ENCODE measurements around the gene RPL27A.

RPL27A gene

DNA sequence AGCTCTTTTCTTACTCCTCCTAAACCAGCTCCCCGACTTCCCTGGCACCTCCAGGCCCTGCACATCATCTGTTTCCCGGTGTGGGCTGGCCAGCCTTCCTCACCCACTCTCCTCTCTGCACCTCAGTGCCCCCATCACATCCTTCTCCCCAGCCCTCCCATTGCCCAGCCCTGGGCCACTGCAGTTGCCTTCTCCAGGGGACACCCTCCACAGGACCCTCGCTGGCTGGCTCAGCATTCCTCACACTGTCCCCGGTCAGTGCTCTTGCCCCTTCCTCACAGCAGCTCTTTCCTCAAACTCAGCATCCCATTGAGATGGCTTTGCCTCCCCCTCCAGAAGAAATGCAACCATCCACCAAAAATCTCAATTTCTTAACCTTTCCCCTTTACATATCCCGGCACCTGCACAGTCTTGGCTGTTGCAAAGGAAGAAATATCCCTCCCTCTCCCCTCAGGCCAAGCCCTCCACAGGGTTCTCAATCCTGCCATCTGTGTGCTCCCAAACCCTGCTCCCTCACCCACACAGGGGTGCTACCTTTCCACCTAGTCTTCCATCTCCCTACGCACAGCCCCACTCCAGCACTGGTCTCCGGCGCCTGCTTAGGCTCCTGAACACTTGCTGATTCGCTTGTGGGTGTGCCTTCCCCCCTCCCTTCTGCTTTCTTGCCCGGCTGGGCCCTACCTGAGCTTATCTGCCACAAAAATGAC, 19.5 kb downstream of the RPL27A start:
- DNase-seq (ENCODE audit: low spot score), result no peak

DNA sequence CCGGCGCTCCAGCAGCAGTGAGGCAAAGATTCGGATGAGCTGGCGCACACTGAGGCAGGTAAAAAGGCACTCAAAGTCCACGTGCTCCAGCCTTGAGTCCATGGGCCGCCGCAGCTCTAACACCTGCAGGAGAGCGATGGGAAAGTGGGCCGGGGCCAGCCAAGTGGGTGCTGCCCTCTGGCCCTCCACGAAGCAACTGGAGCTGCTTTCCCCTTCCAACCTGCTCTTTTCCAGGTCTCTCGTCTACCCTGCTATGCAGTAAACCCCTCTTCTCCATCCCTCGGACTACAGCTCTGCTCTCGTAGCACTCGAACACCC, 20.0 kb downstream of the RPL27A start:
- no peak for DNase-seq (ENCODE audit: low spot score)

DNA sequence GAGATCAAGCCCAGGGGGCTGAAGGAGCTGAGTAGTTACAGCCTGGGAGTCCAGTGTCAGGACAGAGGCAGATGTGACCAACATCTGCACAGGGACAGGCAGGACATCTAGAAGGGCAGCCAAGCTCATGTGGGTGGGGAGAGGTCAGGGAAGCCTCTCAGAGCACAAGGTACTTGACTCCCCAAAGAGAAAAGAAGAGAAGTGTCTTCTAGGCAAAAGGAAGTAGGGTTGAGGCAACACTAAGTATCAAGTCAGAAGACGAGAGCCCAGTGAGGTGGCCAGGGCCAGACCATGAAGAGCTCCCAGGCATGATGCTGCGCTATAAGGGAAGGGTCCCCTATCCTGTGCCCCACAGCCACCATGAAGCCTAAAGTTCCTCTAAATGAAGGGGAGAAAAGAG, 21.5 kb downstream of the RPL27A start:
- DNase-seq (ENCODE audit: low spot score), result no peak

DNA sequence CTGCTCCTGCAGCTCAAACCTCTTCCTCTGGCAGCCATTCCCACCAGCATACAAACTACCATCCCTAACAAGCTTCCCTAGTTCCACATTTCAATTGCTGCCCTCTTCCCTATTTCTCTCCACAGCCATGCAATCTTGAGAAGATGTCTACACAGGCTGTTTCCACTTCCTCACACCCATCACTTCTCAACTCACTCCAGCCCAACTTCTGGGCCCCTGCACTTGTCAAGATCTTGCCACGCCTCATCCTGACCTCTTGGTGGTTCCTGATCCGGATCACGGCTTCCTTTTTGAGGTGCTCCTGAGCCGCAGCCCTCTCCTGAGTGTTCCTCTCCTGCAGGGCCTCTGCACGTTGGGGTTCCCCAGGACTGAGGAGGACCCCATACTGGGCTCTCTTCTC, 22.6 kb downstream of the RPL27A start:
- no peak for DNase-seq (ENCODE audit: low spot score)

DNA sequence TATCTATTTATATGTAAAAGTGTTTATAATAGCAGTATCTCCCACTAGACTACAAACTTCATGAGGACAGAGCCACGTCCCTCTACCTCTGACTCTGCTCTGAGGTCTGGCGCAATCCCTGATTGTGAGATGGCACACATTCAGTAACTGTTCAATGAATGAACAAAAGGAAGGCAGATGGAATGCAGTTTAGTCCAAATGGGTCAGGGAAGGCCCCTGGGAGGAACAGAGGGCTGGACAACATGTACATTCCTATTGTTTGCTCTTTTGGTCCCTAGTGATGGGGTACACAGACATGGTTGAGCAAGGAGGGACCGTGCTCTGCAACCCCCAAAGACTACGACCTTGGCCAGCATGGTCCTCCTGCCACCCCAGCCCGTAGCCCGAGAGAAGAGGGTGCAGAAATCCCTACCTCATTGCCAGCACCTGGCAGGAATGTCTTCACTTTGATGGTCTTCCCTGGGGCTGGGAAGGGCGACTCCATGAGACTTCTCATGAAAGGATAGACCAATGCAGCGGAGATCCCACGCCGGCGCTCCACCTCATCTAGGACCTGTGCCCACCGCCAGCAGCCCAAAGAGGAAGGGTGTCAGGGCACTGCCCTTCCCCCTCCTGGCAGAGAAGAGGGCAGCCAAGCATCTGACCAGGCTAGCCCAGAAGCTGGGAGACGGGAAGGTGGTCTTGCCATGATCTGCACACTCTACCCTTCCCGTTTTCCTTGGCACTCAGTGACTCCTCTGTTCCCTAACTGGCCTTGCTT, 24.3 kb downstream of the RPL27A start:
- DNase-seq (ENCODE audit: low spot score), result no peak

DNA sequence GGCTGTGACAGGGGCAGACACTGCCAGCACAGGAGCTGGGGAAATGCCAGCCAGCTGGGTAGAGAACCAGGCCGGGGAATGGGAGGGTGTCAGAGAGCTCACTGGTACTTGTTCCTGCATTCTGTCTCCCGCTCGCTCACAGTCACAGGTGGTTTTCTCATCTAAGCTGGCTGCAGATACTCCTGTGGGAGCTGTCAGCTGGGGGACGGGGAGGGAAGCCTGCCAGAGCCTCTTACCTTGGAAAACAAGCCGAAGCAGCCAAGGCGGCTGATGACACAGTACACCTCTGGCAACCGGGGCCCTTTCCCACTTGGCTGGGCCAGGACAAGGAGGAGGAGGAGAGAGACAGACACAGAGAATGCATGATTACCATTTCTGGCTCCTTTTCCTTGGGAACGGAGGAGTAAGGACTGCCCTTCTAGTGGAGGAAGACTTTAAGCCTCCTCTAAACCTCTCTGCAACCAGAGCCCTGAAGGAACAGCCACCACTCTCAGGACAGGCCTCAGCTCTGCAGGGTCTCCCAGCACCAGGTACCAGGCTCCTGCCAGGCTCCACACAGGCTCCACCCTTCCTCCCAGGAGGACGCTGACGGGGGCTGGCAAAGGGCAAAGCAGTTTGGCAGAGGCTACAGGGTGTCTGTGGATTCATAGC, 25.1 kb downstream of the RPL27A start:
- no peak for DNase-seq (ENCODE audit: low spot score)

DNA sequence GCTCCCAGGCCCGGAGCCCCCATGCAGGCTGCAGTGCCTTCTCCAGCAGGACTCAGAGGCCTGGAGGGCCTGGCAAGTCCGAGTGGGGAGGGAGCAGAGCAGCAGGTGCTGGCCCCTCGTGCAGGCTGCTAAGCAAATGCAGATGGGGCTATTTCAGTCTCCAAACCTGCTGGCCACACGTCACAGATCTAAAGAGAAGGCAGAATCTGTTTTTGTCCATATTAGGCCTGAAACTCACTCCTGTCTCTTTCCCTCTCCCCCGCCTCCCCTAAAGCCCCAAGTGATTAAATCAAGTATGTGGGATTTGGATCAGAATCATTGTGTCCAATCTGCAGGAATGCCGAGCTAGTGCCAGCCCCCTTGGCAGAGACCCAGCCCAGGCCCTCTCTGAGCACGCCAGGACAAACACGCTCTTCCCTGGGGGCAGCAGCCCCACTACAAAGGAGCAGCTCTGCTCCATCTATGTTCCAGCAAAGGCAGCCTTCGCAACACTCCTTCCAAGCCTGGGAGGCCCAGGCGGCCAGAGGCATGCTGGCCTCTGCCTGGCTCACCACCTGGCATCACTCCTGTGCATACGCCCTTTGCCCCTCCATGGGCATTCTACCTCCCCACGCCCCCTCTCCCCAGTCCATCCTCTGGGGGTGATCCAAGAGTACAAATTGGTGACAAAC, 26.5 kb downstream of the RPL27A start:
- peak; percentile 86 for DNase-seq (ENCODE audit: low spot score)

DNA sequence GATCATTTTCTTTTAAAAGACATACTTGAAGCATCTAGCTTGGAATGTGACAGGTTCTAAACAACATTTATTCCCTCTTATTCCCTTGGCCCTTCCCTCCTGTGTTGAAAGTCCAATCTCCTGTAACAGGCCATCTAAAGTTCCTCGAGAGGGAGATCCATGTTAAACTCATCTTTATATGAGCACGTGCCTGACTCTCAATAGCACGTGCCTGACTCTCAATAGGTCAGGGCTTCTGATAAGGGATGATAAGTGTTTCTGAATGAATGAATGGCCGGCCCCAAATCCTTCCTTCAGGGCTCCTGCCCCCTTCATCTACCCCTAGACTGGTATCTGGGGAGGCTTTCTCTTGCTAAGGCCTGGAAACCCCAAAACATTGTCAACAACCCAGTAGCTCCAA, 27.2 kb downstream of the RPL27A start:
- no peak for DNase-seq (ENCODE audit: low spot score)

DNA sequence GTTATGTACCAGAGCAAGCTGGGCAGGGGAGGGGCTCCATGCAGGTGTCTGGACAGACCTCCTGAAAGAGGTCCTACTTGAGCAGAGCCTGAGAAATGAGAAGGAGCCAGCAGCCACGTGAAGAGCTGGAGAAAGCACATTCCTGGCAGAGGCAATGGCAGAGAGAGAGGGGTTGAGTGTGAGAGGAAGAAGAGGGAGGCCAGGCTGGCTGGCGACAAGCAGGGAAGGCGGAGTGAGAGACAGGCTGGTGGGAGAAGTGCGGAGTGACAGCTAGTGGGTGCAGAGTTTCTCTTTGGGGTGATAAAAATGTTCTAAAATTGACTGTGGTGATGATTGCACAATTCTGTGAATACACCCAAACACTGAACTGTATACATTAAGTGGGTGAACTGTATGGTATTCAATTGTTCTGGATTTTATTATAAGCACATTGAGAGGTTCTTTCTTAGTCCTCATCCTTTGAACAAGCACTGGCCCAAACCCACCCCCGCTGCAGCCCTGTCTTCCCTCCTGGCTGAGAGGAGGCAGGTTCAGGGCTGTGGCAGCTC, 29.4 kb downstream of the RPL27A start:
- DNase-seq (ENCODE audit: low spot score), result no peak

DNA sequence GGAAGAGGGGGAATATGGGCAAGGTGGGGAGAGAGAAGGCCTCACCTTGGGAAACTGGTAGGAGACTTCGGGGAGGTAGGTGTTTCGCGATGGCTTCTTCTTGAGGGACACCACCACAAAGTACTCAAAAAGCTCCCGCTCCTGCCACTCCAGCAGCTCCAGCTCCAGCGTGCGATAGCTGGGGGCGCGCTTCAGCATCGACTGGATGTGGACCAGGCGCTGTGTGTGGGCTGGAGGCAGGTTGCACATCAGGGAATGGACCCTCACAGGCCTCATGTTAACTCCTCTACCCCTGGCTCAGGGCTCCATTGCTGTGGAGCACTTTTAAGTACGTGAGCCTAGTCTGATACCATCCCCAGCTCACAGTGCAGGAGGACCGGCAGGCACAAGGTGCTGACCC, 29.9 kb downstream of the RPL27A start:
- no peak for DNase-seq (ENCODE audit: low spot score)

DNA sequence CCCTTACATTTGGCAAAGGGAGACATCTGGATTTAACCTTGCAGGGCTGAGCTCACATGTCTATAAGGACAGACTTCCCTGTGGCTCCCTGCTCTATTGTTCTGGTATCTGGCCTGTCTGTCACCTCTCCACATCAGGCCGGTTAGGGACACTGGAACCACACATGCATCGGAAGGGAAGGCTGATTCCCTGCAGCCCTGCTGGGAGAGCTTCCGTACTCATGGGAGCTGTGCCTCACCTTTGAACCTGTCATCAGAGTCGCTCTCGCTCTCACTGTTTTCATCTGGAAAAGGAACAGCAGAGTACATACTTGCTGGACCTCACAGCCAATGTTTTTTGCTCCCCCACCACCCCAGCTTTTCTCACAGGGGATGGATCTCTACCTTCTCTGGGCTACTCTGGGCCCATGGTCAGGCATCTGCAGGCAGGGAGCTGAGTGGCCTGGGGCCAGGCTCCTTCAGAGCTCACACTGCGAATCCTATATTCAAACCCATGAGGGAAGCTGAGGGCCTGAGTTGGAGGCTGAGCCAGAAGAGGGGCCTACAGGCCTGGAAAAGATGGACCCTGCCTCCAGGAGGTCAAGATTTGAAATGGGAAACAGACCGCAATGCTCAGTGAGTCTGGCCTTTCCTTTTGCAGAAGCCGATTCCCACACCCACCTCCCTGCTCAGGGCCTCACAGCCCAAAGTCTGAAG, 31.3 kb downstream of the RPL27A start:
- DNase-seq (ENCODE audit: low spot score), result no peak

DNA sequence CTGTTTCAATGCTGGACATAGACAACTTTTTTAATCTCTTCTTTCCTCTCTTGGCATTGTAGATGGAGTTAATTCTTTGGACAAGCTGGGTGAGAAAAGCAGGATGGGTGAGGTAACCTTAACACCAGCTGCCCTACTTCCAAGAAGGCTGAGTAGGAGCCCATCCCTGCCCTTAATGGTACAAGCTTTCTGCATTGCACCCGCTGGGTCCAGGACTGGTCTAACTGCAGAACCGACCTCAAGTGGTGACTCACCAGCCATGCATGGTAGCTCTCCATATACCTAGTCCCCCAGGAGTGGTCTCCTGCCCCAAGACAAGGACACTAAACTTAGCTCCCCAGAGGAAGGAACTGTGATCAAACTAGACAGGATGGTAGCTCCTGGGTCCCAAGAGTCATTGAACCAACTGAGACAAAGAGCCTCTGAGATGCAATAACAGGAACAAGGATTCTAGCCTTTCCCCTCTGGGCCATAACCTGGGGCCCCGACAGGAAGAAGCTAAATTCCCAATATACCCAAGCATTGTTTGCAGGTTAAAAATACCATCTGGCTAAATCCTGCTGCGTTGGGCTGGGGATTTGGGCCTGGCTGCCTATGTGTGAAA, 32.1 kb downstream of the RPL27A start:
- no peak for DNase-seq (ENCODE audit: low spot score)

DNA sequence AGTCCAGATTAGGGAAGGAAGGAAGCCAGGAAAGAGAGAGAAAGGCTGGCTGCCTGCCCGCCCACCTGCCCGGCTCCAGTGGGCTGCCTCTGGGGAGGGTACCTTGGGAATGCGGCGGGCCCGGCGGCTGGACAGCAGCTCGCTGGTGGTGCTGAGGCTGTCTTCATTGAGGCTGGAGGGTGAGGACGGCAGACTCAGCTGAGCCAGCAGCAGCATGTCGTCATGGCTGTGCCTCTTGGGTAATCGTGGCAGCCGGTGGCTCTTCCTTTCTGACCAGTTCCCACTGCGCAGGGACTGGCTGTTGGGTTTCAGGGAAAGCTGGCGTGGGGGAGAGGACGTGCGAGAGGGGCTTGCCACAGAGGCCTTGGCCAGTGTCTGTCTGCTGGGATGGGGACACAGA, 32.9 kb downstream of the RPL27A start:
- no peak for DNase-seq (ENCODE audit: low spot score)

DNA sequence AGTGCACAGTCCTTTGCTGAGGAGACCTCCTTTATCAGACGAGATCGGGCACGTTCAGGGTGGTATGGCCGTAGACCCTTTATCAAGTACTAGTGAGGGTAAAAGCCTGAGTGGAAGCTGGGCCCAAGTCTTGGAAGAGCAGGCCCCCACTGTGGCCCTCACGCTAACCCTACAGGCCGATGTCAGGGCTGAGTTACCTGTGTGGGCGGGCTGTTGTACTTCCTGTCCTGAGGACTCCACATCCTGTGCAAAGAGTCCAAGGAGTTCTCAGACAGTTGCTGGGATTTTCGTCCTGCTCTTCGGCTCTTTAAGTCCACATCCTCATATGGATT, 34.9 kb downstream of the RPL27A start:
- no peak for DNase-seq (ENCODE audit: low spot score)

DNA sequence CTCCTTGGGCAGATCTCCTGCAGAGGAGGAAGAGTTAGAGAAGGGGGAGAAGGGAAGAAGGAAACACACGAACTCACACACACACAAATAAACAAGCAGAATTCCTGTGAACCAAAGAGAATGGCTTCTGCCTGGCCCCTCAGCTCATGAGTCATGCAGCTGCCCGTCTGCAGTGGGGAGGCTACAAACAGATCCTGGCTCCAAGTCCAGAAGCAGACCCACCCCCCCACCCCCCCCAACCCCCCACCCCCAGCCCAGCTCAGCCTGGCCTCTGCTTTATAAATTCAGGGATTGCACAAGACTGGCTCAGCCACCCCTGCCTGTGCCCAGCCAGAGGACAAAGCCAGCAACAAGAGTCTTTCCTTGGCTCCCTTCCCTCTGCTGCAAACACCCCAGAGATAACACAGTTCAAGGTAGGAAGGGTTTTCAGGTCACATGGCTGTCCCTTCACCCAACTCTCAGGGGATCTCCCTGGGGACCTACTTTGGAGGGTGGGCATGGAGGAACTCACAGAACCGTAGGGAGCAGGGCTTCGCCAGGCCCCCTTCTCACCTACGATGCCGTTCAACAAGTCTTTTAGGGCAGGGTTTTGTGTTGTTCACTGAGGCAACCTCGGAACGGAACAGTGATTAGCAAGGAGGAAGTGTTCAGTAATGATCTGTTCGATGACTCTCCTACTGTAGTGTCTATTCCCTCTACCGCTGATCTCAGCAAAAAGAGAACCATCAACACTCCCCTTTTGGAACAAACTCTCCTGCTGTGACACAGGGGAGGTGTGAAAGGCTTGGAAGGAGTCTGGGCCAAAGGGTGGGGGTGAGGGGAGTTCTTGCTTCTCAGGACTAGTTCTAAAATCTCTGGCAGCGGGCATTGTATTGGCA, 35.5 kb downstream of the RPL27A start:
- DNase-seq (ENCODE audit: low spot score), result peak; percentile 80

DNA sequence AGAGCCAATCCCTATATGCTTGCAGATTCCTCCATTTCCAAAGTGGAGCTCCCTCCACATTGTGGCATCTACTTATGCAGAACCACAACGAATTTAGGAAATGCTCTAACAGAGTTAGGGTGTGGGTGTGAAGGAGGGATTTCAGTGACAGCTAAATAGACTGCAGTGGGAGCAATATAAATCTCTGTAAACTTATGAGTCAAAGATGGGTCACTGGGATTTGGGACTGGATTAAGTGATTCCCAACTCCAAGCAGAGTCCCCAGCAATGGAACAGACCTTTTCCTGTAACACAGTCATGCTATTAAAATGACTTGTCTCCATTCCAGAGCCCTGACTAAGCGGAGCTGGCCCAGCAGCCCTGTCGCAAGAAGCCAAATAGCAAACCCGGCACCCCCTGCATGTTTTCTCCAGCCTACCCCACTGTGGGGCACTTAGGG, 36.6 kb downstream of the RPL27A start:
- DNase-seq (ENCODE audit: low spot score), result peak; percentile 89

DNA sequence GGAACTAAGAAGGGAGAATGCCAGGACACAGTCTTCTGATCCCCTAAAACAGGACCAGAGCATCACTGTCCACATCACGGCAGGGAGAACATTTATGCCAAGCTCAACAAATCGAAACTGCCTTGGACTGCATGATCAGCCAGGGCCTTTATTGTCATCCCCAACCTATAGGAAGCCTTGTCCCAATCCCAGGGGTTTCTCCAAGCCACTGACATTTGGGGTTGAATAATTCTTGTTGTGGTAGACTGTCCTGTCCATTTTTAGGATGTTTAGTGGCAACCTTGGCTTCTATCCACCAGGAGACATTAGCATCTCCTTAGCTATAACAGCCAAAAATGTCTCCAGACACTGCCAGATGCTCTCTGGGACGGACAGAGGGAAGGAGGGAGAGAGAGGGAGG, 37.1 kb downstream of the RPL27A start:
- DNase-seq (ENCODE audit: low spot score), result no peak

DNA sequence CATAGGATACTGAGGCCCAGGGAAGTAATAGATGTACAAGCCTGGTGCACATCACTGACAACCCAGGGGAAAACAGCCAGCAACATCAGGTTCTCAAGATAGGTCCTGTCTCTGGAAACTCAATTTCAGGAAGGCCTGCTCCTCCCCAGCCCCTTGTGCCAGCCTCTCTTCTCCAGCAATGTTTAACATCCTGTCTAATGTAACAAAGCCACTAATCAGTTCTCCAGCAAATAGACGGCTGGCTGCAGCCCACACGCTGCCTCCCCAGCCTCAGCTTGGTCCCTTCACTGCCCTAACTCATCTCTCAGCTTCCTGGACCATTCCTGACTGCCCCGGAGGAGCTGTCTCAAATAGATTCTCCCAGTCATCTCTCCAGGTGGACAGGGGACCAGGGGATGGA, 37.8 kb downstream of the RPL27A start:
- peak; percentile 43 for DNase-seq (ENCODE audit: low spot score)

DNA sequence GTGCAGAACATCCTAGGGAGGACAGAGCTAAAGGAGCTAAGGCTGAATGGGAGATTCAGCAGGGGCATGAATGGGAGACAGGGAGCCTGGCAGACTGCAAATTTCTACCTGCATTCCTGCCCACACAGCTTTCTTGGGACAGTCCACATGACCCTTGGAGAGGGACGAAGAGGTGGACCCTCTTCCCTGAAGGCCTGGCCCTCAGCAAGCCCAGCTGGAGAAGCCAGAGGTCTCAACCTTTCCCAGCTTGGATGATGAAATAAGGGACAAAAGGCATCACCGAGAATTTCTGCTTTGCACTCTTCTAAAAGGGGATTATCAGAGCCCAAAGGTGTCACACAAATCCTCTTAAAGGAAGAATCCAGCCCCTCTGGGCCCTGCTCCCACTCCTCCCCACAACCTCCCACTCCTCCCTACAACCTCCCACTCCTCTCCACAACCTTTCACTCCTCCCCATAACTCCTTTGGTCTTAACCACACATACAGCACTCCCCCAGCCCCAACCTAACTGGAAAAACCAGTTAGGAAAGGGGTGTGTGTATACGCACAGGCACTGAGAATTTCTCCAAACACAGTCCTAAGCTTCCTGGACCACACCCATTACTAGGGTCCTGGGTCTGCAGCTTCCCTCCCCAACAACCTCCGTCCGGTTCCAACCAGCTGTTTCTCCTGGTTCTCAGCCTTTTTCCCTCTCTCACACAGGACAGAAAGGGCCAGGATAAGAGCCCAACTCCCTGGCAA, 38.4 kb downstream of the RPL27A start:
- no peak for DNase-seq (ENCODE audit: low spot score)
